Measurements from ENCODE around the gene FNDC10. TPM values are rescaled to one million over a fixed set of nuclear protein-coding genes. Genes with fewer than 3 reads are reported as not detected.

FNDC10 gene
- total RNA-seq, 2 experiments from 2014 or later, result 7.5 to 9.3 TPM

DNA sequence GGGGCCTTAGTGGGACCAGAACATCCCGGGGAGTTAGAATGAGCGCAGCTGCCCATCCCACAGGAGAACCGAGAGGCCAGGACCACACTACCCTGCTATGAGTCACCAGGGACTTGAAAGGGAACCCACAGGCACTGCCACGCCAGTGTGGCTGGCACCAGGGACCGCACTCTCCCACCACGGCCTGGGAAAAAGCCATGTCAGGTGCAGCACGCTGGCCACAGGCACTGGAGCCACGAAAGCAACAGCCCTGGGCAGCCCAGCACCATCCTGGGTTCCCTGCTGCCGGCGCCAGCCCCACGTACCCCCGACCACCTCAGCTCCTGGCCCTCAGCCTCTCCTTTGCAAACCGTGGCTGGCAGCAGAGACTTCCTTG is 45.4 kb downstream of the FNDC10 start:
- Mint-ChIP-seq H3K9me3 (ENCODE audit: insufficient read depth) (no peaks in the 10 kb centered on the region), H3K27me3 (ENCODE audit: low read depth) (no peaks in the 10 kb centered on the region), H3K4me1 (ENCODE audit: low read depth) (peaks cover 8% of the 10 kb centered on the region), H3K4me3 (no peak overlapping the region), H3K36me3 (ENCODE audit: low read depth) (peaks cover 6% of the 10 kb centered on the region), H3K27ac (no peak overlapping the region)
- DNase-seq, result no peak
- ATAC-seq, result no peak
- CTCF ChIA-PET, result interaction anchor here (2.5 kb wide), 1 partner anchor 50 kb away, joined by 7 read pairs; no protein-coding TSS in a partner anchor
- POLR2A ChIA-PET, result interaction anchor here (1.0 kb wide), 1 partner anchor 99 kb away, joined by 3 read pairs; no protein-coding TSS in a partner anchor

DNA sequence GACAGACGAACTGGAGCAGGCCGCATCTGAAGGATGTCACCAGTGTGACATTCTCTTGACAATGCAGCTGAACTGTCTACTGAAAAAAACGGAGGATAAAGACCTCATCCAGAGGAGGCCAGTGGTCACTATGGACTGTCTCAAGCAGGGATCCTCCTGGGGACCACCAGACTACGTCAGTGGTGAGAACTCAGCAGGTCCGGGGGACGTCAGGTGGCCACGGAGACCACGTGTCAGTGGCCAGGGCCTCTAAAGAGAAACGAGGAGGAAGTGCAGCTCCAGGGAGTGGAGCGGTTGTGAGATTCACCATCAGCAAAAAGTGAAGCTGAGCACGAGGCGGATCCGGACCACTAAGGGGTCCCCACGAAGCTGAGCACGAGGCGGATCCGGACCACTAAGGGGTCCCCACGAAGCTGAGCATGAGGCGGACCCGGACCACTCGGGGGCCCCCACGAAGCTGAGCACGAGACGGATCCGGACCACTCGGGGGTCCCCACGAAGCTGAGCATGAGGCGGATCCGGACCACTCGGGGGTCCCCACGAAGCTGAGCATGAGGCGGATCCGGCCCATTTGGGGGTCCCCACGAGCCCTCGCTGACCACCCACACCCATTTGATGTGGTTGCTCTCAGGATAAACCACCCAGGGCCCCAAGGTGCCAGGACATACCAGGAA is 46.0 kb downstream of the FNDC10 start:
- Mint-ChIP-seq H3K4me3 (no peak overlapping the region), H3K27ac (no peak overlapping the region), H3K9me3 (ENCODE audit: insufficient read depth) (no peaks in the 10 kb centered on the region), H3K36me3 (ENCODE audit: low read depth) (peaks cover 6% of the 10 kb centered on the region), H3K27me3 (ENCODE audit: low read depth) (no peaks in the 10 kb centered on the region), H3K4me1 (ENCODE audit: low read depth) (peaks cover 8% of the 10 kb centered on the region)
- CTCF ChIA-PET, result interaction anchor here (2.5 kb wide), 1 partner anchor 49 kb away, joined by 7 read pairs; no protein-coding TSS in a partner anchor
- POLR2A ChIA-PET, result interaction anchor here (0.6 to 1.0 kb wide), 2 partner anchors 19 to 99 kb away, joined by 3 read pairs; no protein-coding TSS in a partner anchor
- ATAC-seq (no peak), DNase-seq (no peak)

DNA sequence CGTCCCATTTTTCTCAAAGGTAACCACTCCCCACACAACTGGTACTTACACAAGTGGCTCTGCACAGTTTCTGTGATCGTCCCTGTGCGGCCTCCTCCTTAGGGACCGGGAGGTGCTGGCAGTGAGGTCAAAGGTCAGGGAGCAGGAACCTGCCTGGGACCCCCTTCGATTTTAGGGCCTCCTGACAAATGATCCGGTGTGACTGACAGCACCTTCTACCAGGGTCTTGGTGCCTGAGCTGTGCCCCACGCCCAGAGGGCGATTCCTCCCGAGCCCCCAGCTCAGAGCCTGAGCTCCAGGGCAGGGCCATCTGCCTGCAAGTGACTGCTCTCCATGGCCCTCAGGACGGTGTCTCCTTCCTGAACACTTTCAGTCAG is 47.7 kb downstream of the FNDC10 start:
- DNase-seq (no peak), ATAC-seq (no peak)
- no peak overlapping the region for H3K27ac Mint-ChIP-seq
- H3K4me3 Mint-ChIP-seq, result no peak overlapping the region
- POLR2A ChIA-PET, result no interaction called here
- H3K27me3 Mint-ChIP-seq (ENCODE audit: low read depth), result no peaks in the 10 kb centered on the region
- CTCF ChIA-PET, result no interaction called here
- no peaks in the 10 kb centered on the region for H3K9me3 Mint-ChIP-seq (ENCODE audit: insufficient read depth)
- H3K4me1 Mint-ChIP-seq (ENCODE audit: low read depth), result peaks cover 8% of the 10 kb centered on the region
- peaks cover 8% of the 10 kb centered on the region for H3K36me3 Mint-ChIP-seq (ENCODE audit: low read depth)

DNA sequence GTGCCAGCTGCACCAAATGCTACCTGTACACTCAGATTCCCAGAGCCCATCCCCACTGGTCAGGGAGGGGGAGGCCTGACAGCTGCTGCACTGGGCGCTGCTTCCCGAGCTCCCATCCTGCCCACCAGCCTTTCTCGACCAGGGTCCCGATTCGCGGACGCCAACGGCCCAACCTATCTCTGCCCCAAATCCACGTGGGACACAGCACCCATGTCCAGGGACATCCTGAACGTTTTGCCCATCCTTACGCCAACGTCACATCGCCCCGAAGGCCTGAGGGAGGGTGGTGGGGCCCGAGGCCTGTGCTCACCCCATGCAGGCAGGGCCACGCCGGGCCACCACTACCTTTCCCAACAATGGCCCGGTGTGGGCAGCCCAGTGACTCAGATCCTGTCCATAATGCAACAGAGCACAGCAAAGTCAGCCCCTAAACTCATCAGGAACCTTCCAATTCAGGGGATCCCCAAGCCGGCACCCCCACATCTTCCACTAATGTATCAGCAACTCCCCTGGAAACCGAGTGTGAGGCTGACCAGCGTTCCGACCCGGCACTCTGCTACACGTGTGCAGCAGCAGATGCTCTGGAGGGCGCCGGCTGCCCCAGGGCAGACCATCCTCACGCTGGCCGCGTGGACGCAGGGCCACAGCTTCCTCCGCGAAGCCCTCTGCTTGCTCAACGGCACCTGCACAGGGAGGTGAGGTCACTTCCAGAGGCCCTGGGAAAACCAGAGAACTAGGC is 48.2 kb downstream of the FNDC10 start:
- H3K9me3 Mint-ChIP-seq (ENCODE audit: insufficient read depth), result no peaks in the 10 kb centered on the region
- DNase-seq, result no peak
- H3K4me3 Mint-ChIP-seq, result no peak overlapping the region
- peak overlapping the region; percentile 15 for H3K27ac Mint-ChIP-seq
- ATAC-seq, result no peak
- no peaks in the 10 kb centered on the region for H3K27me3 Mint-ChIP-seq (ENCODE audit: low read depth)
- POLR2A ChIA-PET, result no interaction called here
- peaks cover 8% of the 10 kb centered on the region for H3K4me1 Mint-ChIP-seq (ENCODE audit: low read depth)
- CTCF ChIA-PET, result no interaction called here
- peaks cover 8% of the 10 kb centered on the region for H3K36me3 Mint-ChIP-seq (ENCODE audit: low read depth)

DNA sequence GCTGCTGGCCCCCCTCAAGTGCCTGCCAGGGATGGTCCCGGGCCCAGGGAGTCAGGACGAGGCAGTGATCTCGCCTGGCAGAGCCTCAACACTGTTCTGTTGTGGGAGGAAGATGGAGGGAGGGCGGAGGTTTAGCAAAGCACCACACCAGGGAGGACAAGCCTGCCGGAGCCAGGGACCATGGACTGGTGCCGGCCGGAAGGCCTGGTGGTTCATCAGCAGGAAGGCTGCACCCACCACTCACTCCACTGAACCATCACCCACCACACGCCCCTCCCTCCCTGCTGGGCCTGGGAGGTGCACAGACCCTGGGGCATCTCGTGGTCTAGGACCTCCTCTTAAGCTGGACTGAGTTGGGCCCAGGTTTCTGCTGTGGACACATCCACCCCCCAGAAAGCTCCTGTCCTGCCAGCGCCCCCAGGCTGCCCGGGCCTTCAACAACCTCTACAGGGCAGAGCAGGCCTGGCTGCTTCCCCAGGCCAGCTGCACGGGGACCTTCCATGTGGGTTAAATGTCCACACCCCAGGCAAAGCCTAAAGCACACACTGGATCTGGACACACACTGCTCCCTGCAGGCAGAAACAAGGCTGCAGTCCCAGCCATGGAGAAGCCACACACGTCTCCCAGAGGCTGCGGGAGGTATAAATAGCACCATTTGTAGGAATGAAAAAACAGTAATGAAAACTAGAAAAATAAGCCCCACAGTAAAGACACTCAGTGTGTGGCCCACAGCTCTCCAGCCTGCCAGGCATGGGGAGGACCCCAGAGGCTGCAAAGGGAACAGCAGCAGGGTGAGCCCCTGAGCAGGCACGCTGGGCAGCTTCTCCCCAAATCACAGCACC is 49.1 kb downstream of the FNDC10 start:
- ATAC-seq (peak; percentile 48), DNase-seq (no peak)
- Mint-ChIP-seq H3K36me3 (ENCODE audit: low read depth) (peaks cover 8% of the 10 kb centered on the region), H3K27ac (no peak overlapping the region), H3K27me3 (ENCODE audit: low read depth) (no peaks in the 10 kb centered on the region), H3K9me3 (ENCODE audit: insufficient read depth) (no peaks in the 10 kb centered on the region), H3K4me3 (no peak overlapping the region), H3K4me1 (ENCODE audit: low read depth) (peaks cover 8% of the 10 kb centered on the region)
- ChIA-PET CTCF (no interaction called here), POLR2A (no interaction called here)

DNA sequence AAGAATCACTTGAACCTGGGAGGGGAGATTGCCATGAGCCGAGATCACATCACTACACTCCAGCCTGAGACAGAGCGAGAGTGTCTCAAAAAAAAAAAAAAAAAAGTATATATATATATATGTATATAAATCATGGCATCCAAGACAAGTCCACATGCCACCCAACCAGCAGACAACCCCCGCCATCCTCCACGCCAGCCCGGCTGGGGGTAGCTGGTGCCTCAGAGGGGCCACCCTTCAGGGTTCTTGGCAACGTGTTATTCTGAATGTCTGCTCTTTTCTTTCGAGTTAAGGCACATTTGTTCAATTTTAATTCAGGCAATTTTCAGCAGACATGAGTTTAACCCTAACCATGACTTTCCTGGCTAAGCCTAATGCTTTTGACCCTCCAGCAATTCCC is 49.8 kb downstream of the FNDC10 start:
- Mint-ChIP-seq H3K4me1 (ENCODE audit: low read depth) (peaks cover 6% of the 10 kb centered on the region), H3K36me3 (ENCODE audit: low read depth) (peaks cover 10% of the 10 kb centered on the region), H3K27me3 (ENCODE audit: low read depth) (no peaks in the 10 kb centered on the region), H3K27ac (no peak overlapping the region), H3K4me3 (no peak overlapping the region), H3K9me3 (ENCODE audit: insufficient read depth) (no peaks in the 10 kb centered on the region)
- DNase-seq (no peak), ATAC-seq (no peak)
- POLR2A ChIA-PET, result no interaction called here
- CTCF ChIA-PET, result no interaction called here

DNA sequence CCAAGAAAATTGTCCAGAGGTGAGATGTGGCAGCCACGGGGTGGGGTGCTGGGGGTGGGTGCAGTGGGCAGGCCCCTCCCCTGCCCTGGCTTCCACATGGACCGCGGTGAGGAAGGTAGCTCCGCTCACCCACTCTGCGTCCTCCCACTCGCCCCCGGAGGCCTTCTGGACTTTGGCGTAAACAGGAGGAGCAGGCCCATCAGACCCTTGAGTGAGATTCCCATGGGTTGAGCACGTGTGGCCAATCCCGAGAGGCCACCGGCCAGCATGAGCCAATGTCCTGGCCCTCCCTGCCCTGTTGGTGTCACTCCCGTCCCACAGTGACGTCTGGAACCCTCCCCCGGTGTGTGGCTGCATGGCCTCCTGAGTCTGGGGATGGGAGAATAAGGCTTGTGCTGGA is 51.3 kb downstream of the FNDC10 start:
- Mint-ChIP-seq H3K27ac (no peak overlapping the region), H3K27me3 (ENCODE audit: low read depth) (no peaks in the 10 kb centered on the region), H3K9me3 (ENCODE audit: insufficient read depth) (no peaks in the 10 kb centered on the region), H3K4me1 (ENCODE audit: low read depth) (no peaks in the 10 kb centered on the region), H3K36me3 (ENCODE audit: low read depth) (peaks cover 10% of the 10 kb centered on the region), H3K4me3 (no peak overlapping the region)
- DNase-seq (no peak), ATAC-seq (no peak)
- CTCF ChIA-PET, result interaction anchor here (0.7 kb wide), 1 partner anchor 427 kb away, joined by 3 read pairs; no protein-coding TSS in a partner anchor
- POLR2A ChIA-PET, result no interaction called here

Other genes with a start within 250 kb of the FNDC10 start
- gene MXRA8, start 241.6 kb downstream of the FNDC10 start, total RNA-seq, result not detected
- 100 to 1,000 TPM; 120 to 123 TPM for gene AURKAIP1, start 224.9 kb downstream of the FNDC10 start, total RNA-seq
- gene CCNL2, start 200.8 kb downstream of the FNDC10 start, total RNA-seq, result 100 to 1,000 TPM in 1 of 2 experiments, 10 to 100 TPM in 1; 98.3 to 110 TPM
- 100 to 1,000 TPM; 111 to 117 TPM for gene MRPL20, start 192.8 kb downstream of the FNDC10 start, total RNA-seq
- gene ANKRD65, start 178.9 kb downstream of the FNDC10 start, total RNA-seq, result not detected
- gene VWA1, start 164.4 kb downstream of the FNDC10 start, total RNA-seq, result under 1 TPM; 0.21 to 0.29 TPM
- gene ATAD3C, start 150.4 kb downstream of the FNDC10 start, total RNA-seq, result 1 to 10 TPM; 1.0 to 1.4 TPM
- gene ATAD3B, start 128.4 kb downstream of the FNDC10 start, total RNA-seq, result 10 to 100 TPM; 41.5 to 49.6 TPM
- gene ATAD3A, start 88.0 kb downstream of the FNDC10 start, total RNA-seq, result 10 to 100 TPM; 51.6 to 57.4 TPM
- gene TMEM240, start 59.5 kb downstream of the FNDC10 start, total RNA-seq, result 1 to 10 TPM; 1.0 to 1.1 TPM
- 100 to 1,000 TPM; 123 to 129 TPM for gene SSU72, start 25.3 kb downstream of the FNDC10 start, total RNA-seq
- gene MIB2, start 15.4 kb upstream of the FNDC10 start, total RNA-seq, result 10 to 100 TPM; 49.3 to 50.7 TPM
- gene MMP23B, start 32.0 kb upstream of the FNDC10 start, total RNA-seq, result 1 to 10 TPM; 1.7 to 2.0 TPM
- gene CDK11B, start 58.9 kb upstream of the FNDC10 start, total RNA-seq, result 10 to 100 TPM; 35.4 to 39.5 TPM
- gene SLC35E2B, start 92.7 kb upstream of the FNDC10 start, total RNA-seq, result 10 to 100 TPM; 39.6 to 40.7 TPM
- gene CDK11A, start 124.2 kb upstream of the FNDC10 start, total RNA-seq, result 10 to 100 TPM; 83.6 to 85.8 TPM
- 10 to 100 TPM; 82.0 to 82.9 TPM for gene NADK, start 178.3 kb upstream of the FNDC10 start, total RNA-seq